Activated CD4-positive, alpha-beta T cell treated with anti-CD3 and anti-CD28 coated beads, Interleukin-2, Interleukin-6, amounts not matched to agents 100 ng/mL and 50 ng/mL, durations not matched to agents 16 hours and 8 hours (primary cell): Measurements from ENCODE around the gene PDXP.
"Not testable (repeated sequence)": the region's sequence is repeated elsewhere in the genome, so short reads cannot be mapped to it uniquely, and the experiment has no call there.

Experiments
- DNase-seq: peaks from one replicate; pipeline ENCODE4 v3.0.0-alpha.2; 2020

Gene PDXP

DNA sequence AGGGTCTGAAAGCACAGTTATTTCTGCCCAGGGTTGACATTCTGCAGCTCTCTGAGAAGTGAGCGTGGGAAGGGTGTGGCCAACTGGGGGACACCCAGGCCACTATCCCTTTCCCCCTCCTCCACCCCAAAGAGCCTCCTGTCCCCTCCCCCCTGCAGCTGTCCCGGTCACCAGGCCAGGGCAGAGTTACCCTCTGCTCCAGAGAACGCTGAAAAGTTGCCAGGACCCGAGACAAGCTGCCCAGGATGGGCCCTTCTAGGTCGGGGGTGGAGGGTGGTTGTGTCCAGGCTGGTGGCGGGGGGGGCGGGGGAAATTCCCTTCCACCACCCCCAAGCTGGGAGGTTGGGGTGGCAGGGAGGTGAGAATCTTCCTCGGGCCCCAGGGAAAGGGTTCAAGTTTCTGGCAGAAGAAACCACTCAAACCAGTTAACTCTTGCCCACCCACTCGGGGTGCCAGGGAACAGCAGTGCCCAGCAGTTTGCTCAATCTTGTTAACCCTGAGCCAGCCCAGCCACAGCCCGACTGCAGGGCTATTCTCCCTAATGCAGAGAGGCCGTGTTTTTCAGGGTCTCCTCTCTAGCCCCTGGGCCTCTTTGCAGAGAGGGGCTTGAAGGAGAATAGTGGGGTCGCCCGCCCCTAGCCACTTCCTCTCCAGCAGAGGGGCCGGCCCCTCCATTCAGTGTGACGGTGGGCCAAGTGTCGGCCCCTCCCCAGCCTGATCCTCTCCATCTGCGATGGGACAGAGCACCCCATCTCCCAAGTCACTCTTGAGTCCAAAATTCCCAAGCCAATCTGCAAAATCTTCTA is 17.6 kb downstream of the PDXP start:
- peak; percentile 42 for DNase-seq

DNA sequence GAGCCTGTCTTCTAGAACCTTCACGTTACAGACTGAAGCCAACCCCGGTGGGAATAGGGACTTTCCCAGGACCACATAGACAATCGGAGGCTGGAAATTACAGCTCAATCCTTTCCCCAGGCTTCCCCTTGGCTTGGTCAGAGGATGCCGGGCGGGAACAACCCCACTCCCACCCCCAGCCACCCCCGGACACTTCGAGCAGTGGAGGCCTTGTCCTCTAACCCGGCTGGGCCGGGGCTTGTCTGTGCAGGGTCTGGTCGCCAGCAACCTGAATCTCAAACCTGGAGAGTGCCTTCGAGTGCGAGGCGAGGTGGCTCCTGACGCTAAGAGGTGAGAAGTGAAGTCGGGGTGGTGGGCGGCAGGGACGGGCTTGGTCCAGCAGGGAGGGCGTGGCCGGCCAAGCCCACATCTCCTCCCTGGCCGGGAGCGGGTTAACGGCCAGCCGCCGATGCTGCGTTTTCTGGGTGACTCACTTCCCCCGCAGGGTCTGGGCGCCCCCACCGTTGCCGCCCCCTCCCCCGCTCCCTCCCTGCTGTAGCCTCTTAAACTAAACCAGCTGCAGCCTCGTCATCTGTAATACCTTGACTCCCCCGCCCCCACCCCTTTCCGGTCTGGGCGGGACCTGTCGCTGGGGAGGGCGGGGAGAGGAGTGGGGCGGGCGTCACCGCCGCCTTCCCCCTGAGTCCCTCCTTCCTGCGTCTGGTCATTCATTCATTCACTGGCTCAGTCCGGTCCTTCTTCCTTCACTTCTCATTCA is 18.4 kb downstream of the PDXP start:
- peak; percentile 97 for DNase-seq

GRCh38 chr22:37677493-37677974 is 19.0 kb downstream of the PDXP start:
- no peak for DNase-seq

GRCh38 chr22:37678372-37678771 is 19.8 kb downstream of the PDXP start:
- no peak for DNase-seq

- no peak for DNase-seq
Measured at GRCh38 chr22:37679670-37680069, 21.1 kb downstream of the PDXP start.

DNA sequence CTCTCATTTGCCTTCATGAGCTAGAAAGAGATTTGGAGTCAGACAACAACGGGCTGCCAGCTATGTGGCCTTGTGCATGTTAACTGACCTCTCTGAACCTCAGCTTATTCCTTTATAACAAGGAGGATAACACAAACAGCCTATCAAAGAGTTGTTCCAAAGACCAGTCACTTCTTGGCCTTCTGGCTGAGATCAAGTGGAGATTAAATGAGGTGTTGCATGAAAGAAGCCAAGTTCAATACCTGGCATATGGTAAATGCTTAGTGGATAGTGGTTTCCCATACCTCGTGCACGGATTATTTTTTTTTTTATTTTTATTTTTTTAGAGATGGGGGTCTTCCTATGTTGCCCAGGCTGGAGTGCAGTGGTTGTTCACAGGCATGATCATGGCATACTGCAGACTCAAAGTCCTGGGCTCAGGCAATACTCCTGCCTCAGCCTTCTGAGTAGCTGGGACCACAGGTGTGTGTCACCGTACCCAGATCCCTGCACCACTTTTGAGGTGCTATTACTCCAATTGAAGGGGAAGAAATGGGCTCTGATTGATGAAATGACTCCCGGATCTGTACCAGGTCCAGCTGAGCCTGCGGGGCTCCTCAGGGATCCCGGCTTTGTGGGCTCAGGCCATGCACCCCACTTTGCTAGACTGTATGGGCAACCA is 21.8 kb downstream of the PDXP start:
- no peak for DNase-seq

GRCh38 chr22:37681001-37681424 is 22.5 kb downstream of the PDXP start:
- DNase-seq, result no peak

DNA sequence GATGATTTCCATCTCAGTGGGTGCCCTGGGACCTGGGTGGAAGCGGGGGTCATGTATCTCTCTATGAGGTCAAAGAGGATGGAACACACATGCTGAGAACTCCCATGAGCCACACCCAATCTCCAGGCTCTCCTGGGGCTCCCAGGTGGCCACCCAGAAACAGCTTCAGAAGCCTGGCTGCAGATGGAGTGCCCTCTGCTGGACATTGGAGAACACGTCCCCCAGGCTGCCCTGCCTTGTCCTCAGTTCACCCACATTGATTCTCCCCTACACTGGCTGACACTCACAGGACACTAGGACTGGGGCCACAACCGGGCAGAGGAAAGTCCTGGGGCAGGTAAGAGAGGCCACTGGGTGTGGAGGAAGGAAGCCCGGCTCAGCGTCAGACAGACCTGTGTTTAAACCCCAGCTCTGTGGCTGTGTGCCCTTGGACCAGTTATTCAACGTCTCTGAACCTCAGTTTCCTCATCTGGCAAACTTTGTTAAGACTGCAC is 23.1 kb downstream of the PDXP start:
- peak; percentile 86 for DNase-seq

DNA sequence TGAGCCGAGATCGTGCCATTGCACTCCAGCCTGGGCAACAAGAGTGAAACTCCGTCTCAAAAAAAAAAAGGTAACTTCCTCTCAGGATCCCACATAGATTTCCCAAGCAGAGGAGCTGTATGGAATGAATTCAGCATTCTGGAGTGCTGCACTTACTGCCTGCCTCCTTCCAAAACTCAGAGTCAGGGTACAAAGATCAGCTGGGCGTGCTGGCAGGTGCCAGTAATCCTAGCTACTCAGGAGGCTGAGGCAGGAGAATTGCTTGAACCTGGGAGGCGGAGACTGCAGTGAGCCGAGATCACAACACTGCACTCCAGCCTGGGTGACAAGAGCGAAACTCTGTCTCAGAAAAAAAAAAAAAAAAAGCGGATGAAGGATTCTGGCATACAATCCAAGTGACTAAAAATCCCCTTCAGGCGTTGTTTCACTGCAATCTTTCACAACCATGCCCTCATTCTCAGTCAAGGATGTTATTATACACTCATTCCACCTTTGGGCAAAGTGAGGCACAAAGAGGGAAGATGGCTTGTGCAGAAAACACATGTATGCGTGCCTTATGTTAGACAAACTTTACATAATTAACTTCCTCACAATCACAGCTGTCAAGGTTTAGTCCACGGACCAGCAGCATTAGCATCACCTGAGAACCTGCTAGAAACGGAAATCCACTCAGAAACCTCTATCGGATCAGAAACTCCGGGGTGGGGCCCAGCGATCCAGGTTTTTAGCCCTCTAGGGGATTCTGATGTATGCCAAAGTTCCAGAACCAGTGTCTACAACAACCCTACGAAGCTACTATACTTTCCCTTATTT is 26.5 kb downstream of the PDXP start:
- DNase-seq, result no peak

DNA sequence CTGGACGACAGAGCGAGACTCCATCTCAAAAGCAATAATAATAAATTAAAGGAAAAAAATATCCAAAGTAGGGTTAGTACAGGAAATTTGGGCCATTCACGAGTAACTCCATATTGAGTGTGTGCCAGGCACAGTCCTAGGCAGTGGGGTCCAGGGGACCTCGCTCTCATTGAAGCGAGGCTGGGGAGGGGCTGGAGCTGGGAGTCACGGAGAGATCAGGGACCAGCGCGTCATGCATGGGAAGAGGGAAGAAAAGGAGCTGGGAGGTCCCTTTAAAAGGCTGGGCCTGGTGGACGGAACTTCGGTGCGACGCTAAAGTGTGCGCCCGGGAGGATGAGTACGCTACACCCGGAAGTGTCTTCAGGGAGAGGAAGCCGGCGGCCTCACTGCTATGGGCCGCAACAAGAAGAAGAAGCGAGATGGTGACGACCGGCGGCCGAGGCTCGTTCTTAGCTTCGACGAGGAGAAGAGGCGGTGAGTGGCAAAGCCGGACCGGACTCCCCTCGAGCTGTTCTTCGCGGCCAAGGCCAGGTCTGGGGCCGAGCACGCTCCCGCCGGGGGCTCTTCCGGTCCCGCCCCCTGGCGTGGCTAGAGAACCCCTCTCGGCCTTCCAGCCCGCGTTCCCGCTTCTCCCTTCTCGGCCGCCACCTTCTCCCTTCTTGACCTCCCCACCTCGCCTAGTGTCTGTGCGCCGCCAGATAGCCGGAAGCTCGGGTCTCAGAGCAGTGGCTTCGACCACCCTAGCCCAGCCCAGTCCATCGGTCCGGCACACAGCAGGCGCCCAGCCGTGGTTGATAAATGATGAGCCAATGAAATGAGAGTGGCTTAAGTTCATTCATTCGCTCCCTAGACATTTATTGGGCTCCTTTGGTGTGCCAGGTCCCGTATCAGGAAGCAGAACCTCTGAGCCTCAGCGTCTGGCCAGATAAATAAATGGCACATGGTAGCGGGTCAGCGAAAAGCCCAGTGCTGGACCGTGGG is 27.8 kb downstream of the PDXP start, which contains the start of gene NOL12:
Gene NOL12 (plus strand): TSS at position 342 of the 981 bp plus-strand sequence. CDS start 50 bp downstream, at position 392.
- peak; percentile 88 for DNase-seq

DNA sequence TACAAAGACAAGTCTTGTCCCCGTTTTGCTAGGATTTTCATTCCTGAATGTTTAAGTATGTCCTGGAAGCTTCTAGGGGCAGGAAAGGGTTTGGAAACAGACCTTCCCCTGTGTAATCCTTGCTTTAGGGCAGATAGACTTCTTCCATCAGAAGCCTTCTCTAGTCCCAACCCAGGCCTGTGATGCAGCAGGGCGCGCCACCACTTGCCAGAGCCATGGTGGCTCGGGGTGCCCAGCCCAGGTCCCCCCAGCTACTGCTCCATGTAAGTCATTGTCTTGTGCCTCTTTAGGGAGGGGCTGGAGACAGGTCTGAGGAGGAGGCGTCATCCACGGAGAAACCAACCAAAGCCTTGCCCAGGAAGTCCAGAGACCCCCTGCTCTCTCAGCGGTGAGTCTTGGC is 31.9 kb downstream of the PDXP start:
- DNase-seq, result no peak

- no peak for DNase-seq
Measured at GRCh38 chr22:37690901-37691504, 32.5 kb downstream of the PDXP start.

DNA sequence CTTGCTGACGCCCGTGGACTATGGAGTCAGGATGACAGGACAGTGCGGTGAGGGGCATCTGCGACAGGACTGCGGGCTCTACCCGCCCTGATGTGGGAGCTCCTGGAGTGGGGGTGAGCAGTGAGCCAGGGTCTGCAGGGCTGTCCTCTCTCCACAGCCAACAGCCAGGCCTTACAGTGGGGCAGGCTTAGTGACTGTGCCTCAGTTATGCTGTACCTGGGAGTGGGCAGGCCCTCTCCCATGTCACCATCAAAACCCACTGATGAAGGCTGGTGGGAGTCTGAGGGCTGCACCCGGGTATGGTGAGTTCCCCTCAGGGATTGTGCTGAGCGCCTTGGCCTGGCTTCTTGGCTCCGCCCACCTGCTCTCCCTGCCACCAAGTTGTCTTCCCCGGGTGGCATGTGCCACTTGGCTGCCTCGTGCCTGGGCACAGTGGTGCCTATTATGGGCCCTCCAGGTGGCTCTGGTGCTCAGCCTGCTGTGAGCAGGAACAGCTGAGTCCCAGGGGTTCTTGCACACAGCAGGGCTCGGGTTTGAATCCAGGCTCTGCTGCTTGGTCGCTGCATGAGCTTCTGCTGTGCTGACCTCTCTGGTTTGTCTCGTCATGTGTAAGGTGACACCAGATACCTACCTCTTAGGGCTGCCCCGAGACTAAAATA is 34.2 kb downstream of the PDXP start:
- no peak for DNase-seq

DNA sequence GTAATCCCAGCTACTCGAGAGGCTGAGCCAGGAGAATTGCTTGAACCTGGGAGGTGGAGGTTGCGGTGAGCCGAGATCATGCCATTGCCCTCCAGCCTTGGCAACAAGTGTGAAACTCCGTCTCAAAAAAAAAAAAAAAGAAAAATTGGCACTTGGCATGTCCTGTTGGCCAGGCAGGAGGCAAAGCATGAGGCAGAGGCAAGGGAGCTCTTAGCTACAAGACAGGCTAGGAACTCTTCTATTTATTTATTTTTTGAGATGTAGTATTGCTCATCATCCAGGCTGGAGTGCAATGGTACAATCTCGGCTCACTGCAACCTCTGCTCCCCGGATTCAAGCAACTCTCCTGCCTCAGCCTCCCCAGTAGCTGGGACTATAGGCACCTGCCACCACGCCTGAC is 35.6 kb downstream of the PDXP start:
- not testable (repeated sequence) for DNase-seq

DNA sequence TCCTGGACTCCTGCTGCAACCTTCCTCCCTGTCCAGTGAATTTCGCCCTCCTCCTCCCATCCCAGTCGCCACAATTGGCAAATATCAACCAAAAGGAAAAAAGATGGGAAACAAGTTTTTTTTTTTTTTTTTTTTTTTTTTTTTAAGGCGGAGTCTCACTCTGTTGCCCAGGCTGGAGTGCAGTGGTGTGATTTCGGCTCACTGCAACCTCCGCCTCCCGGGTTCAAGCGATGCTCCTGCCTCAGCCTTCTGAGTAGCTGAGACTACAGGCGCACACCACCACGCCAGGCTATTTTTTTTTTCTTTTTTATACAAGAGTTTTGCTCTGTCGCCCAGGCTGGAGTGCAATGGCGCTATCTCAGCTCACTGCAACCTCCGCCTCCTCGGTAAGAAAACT is 37.7 kb downstream of the PDXP start:
- DNase-seq, result not testable (repeated sequence)

DNA sequence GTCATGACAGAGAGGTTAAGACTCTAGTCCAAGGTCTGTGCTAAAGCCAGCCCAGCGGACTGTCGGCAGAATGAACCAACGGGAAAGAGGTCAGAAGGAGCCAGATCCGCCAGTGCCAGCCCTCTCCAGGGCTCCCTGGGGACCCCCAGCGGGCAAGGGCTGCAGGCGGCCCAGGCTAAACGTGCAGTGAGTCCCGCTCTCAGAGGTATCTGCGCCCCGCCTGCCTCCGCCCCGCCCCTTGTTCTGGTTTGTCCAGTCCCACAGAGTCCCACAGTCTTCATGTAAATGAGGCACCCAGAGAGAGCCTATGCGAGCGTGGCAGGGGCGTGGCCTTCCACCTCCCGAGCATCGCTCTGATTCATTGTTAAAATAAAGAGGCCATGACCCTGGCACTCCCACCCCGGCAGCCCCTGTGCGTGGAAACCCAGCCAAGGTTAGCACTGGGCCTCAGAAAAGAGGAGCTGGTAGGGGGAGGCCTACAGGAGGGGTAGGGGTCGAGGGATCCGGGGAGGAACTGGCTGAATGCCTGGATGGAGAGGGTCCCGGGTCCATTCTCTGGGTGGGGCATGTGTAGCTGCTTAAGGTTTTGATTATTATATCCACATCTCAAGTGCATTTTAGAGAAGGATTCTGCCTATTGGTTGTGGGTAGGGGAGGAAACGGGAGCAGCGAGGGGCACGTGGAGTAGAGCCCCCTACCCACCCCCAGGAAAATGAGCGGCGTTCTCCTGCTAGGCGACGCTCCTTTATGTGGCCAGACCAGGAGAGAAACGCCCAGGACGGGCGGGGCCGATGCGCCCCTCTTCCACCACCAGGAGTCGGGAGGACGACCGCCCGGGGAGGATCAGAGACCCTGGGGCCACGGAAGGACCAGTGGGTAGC is 38.4 kb downstream of the PDXP start, which contains the start of gene TRIOBP:
Gene TRIOBP (plus strand): TSS at position 392 of the 881 bp plus-strand sequence. CDS start 4,318 bp downstream, outside the sequence.
- DNase-seq, result peak; percentile 90

DNA sequence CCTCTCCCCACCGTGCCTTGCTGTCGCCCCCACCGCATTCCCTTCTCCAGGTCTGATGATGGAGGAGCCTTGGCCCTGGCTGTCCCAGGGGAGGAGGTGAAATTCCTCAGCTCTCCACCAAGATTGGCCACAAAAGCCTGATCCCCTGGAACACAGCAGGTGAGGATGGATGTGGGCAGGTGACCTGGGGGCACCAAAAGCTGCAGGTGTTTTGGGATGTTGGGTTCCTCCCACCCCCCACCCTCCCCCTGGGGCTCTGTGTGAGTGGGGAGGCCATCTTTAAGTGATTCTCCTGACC is 39.0 kb downstream of the PDXP start:
- no peak for DNase-seq

DNA sequence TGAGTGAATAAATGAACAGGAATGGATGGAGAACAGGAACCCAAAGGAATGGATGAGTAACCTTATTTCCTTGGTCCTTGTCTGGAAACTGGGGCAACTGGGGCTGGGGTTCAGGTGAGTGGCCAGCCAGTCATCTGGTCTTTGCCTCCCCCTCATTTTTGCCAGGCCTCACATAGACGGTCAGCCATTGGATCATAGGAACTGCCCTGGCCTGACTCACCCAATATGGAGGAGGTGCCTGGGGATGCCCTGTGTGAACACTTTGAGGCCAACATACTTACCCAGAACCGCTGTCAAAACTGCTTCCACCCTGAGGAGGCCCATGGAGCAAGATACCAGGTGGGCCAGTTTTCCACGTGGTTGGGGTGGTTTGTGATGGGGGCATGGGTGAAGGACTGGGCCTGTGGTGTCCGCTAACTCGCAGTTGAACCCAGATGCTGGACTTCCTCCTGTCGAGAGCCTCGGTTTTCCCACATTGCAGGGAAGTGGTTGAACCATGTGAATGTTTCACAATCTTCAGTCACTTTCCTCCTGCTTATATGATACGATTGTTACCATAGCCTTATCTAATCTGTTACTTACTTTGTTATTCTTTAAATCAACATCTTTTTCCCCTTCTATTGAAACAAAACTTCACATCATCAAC is 42.7 kb downstream of the PDXP start:
- DNase-seq, result no peak

DNA sequence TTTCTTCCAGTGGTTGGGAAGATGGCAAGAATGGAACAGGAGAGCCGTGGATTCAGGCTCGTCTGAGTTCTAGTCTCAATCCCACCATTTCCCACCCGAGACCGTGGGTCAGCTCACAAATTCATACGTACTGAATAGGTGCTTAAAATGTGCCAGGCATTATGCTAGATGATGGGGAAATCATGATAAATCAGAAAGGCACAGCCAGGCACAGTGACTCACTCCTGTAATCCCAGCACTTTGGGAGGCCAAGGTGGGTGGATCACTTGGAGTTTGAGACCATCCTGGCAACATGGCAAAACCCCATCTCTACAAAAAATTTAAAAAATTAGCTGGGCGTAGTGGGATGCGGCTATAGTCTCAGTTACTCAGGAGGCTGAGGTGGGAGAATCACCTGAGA is 45.4 kb downstream of the PDXP start:
- no peak for DNase-seq
